ENCODE data around the gene PDE10A.

GRCh38 chr6:165635965-165636364 lies 27.1 kb downstream of the PDE10A start:
- TF ChIP-seq POLR2A (IDR thresholded peaks at IDR 0.05; ENCODE audit: control extremely low read depth in 1 of 2, low read depth in 2 of 2, low read length in 2 of 2) (no peak), POLR2AphosphoS5 (IDR thresholded peaks at IDR 0.05; ENCODE audit: low read depth, low read length) (no peak), CTCF (IDR thresholded peaks at IDR 0.05; ENCODE audit: control extremely low read depth in 1 of 3, insufficient read depth in 1 of 3, low read depth in 1 of 3, low read length in 3 of 3) (no peak), NRF1 (IDR thresholded peaks at IDR 0.05; ENCODE audit: low read depth, low read length) (no peak), BRCA1 (IDR thresholded peaks at IDR 0.05; ENCODE audit: low read depth, low read length) (no peak), EZH2 (IDR thresholded peaks at IDR 0.05; ENCODE audit: low read depth, low read length, severe bottlenecking) (no peak), CEBPB (IDR thresholded peaks at IDR 0.05; ENCODE audit: low read depth, low read length) (no peak), JUND (IDR thresholded peaks at IDR 0.05; ENCODE audit: low read length) (no peak), RFX5 (IDR thresholded peaks at IDR 0.05; ENCODE audit: borderline replicate concordance, low read depth, low read length) (no peak), CBX8 (IDR thresholded peaks at IDR 0.05; ENCODE audit: borderline replicate concordance, low read depth, low read length) (no peak), GABPA (IDR thresholded peaks at IDR 0.05; ENCODE audit: borderline replicate concordance, insufficient read depth, low read length) (no peak)
